Ramos (cell line): ENCODE data around the gene SLC38A10.
"Not testable (repeated sequence)": the region's sequence is repeated elsewhere in the genome, so short reads cannot be mapped to it uniquely, and the experiment has no call there.

Experiments used
- in situ Hi-C: fragments of 300-500 bp; cut with MboI; formaldehyde crosslinking; loops from one replicate; pipeline ENCODE4 v1.14.3; 2022; ENCODE audit warnings: low sequenced_read_pairs; ENCODE audit not compliant: unreplicated experiment

Gene SLC38A10

DNA sequence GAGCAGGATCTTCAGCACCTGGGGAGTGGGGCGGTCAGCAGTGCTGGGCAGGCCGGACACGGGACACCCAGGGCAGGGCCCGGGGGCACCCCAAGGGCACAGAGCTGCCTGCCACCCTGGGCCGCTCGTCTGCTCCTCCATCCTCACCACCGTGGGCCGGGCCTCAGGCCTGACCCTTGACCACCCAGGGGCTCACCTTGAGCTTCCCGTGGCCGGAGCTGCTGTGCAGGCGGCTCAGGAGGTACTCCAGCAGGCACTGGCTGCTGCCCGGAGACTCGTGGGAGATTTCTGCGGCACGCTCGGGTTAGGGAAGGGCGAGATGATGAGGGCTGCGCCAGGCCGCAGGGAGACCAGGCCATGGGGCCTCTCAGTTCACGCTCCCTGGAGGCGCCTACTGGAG lies 58.3 kb downstream of the SLC38A10 start:
- in situ Hi-C loops, result no loop called here

DNA sequence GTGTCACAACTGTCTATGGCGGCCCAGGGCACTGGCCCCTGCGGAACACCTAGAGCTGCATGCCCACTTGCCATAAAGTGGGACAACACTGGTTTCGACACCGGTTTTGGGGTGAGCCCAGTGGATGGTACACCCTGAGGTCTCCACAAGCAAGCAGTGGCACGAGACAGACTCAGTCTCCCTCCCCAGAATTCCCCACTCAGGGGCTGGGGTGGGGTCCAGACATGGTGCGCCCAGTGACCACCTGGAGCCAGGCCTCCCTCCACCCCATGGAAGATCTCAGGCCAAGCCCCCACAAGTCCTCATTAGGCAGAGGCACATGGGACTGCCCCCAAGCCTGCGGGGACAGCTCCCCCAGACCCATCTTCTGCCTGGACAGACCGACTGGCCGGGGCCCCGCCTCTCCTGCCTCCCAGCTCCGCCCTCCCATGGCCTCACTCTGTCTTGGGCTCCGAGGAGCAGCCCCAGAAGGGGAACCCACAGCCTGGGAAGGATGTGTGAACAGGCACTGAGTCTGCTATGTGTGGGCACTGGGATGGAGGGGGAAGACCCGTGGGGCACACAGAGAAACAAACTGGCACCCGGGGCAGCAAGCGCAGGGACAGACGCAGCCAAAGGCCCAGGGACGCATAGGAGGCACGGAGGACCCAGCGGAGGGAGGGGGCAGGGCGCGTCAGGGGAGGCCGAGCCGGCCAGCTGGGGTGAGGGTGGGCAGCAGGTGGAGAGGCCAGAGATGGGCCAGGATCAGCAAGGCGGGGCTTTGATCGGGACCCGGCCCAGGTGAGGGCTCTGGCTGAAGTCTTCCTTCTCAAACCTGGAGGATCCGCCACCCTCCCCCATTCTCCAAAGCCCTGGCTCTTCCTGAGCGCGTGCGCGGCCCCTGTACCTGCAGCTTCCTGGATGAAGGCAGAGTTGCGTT lies 59.0 kb downstream of the SLC38A10 start:
- in situ Hi-C loops, result no loop called here

DNA sequence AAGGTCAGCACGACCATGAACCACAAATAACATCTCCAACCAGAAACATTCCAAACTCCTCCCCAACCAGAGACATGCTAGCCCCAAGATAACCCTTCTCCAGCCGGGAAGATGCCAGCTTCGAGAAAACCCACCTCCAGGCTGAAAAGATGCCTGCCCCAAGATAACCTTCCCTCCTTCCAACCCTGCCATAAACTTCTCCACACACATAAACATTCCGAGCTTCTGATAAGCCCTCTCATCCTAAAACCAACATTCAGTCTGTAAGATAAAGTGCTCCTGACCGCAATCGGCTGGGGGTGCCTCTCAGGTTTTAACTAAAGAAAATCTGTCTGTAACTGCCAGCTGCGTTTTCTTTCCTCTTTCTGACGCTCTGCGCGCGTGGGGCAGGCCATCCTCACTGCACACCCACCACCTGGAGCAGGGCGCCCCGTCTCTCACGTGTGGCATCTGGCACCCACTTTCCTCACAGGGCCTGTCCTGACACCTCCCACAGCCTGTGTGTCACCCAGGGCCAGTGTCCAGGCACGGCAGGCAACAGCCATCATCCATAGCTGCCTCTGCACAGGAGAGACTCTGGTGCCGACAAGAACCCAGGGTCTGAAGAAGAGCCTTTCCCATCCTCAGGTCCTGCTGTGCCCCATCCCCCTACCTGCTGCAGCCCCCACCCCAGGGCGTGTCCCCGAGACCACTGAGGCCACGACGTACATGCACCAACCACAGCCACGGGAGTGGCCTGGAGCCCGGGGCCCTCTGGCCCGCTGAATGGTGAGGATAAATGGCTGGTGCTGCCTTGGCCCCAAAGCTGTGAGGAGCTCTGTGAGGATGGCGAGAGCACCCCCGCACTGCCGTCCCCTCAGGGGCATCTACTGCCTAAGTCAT lies 59.9 kb downstream of the SLC38A10 start:
- in situ Hi-C loops, result no loop called here

DNA sequence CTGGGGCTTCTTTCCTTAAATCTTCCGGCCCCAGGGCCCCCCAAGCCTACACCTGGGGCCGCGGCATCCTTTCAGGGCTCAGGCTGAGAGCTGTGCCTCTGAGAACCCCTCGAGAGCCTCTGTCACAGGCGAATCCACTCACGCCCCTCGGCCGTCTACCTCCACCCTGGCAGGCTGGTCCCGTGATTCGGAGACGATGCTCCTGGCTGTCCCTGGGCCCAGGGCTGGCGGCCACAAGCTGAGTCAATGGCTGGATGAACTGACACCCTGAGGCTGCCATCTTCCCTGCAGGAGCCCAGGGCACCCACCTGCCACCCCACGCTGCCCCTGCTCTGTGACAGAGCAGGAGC lies 60.6 kb downstream of the SLC38A10 start:
- in situ Hi-C loops, result no loop called here

DNA sequence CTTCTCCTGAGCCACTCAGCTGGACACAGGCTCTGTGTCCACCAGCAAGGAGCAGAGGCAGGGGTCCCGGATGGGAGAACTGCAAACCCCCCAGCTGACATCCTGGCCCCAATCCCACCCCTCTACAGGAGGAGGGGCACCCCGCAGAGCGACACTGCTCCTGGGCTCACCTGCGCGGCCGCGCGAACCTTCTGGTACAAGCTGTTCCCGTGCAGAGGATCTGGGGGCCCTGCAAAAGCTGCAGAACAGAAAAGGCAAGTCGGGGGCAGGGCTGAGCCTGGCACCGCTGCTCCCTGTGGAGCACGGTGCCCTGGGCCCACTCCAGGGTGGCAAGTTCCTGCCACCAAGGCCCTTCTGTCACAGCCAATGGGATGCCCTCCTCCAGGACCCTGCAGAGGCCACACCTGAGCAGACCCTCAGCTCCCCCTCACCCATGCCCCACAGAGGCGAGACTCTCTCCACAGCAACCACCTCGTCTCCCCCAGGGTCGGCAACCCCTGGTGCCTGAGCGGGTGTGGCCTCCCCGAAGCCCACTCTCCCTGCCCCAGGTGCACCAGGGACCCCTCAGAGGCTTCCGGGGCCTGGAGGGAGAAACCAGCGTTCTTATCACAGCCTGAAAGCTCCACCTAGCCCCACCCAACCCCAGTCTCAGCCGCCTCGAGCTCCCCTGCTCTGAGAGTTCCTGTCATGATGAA lies 61.1 kb downstream of the SLC38A10 start:
- in situ Hi-C loops, result no loop called here

DNA sequence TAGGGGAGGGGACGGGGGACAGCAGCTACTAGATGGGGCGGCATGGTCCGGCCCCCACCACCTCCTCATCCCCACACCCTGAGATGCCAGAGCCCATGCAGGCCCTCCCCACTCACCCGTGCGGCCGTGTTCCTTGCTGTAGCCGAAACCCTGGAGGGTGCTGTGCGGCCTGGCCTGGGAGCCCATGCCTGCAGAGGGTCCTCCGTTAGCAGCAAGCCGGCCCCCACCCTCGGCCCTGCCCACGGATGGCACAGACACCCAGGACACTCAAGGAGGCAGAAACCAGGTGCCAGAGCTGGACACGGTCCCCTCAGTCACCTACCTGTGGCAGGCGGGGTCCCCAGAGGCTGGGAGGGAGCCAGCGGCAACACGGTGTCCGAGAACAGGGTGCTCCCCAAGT lies 61.8 kb downstream of the SLC38A10 start:
- in situ Hi-C loops, result no loop called here

DNA sequence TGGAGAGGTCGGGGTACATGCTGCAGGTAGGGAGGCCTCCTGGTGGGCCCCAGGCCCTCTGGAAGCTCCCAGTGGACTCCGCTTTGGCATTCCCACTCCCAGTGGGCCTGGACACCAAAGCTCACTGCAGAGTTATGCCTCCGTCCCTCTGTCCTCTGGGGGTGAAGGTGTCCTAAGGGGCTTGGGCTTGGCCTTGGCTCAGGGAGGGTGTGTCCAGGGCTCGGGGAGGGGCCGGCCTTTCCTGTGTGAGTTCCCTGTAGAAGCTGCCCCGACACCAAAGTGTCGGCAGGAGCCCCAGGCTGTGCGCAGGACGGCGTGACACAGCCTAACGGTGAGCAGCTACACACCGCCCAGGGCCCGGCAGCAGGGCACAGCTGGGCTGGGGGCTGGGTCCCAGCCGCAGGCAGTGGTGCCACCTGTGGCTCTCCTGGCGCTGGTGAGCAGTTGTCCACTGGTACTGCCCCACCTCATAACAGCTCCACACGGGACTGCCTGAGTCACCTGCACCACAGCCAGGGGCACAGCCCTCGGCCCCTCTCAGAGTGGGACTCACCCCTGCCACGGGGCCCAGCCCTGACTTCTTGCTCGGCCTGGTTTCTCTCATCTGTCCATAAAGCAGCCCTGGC lies 62.4 kb downstream of the SLC38A10 start:
- in situ Hi-C loops, result no loop called here

DNA sequence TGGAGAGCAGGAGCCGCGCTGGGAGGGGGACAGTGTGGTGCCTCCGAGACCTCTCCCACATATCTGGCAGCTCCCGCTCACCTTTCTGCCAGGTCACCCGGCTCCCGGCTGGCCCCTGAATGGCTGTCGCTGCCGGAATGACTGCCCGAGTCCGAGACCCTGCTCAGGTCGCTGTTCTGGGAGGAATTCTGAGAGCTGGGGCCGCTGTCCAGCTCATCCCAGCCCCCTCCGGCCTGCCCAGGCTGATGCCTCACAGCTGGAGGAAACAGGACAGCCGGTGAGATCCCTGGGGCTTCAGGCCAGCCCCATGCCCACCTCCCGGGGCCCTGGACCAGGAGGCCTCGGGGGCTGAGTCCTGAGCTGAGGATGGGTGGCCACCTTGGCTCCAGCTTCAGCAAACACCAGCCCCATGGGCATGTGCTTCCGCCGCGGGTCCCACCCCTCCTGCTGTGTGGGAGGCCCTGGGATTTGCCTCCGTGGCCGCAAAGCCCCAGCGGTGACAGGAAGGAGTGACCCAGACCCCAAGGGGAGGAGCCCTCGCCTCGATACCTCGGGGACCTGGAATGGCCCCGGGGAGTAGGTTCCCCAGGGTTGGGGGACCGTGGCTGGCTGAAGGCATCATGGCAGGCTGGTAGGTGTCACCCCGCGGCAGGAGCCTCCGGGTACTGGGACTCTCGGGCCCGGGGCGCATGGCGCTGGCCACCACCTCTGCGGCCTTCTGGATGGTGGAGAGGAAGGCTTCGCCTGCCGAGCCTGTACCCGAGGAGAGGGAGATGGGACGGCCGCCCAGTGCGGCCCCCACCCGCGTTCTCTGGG lies 63.1 kb downstream of the SLC38A10 start:
- in situ Hi-C loops, result no loop called here

DNA sequence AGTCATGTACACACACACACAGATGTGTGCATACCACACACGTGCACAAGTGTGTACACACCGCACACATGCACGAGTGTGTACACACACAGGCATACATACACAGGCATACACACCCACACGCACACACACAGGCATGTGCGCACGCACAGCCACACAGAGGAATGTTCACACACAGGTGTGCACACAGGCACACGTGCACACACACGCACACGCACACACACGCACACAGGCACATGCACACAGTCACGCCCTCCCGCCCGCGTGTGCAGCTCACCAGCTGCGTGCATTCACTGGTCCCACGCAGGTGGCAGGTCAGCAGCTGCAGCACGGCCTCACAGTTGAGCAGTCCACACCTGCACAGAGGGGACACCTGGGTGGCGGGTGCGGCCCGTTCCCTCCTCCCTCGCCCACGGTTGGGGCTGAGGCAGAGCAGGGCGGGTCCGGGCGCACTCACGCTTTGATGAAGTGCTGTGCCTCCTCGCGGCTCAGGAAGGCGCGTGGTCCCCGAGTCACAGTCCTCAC lies 63.9 kb downstream of the SLC38A10 start:
- in situ Hi-C loops, result no loop called here

DNA sequence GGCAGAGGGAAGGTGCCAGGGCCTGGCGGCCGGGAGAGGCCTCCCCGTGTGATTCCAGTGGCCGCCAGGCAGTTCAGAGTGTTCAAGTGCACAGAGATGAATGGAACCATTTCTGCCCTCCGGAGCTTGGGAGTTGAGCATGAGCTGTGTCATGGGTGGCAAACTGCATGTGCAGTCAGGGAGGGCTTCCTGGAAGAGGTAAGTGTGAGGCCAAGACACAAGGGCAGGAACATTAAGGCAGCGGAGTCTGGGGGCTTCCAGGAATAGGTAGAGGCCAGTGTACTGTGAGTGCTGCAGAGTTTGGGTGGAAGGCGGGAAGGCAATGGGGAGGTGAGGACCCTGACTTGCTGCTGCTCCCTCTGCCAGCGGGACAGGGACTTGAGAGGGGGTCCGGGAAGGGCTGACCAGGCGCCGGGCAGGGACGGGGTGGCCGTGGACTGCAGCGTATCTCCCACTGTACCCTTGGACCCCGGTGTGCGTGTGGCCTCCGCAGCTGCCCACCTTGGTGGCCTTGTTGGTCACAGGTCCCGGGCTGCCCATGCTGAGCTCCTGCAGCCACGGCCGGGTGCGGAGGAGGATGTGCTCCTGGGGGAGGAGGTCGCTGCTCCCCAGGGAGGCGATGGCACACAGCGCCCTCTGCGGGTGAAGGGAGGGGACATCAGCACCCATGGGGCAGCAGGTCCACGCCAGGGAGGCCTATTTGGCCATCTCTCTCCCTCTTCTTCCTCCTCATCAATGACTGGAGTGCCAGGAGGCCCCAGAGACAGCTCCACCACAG lies 64.9 kb downstream of the SLC38A10 start:
- in situ Hi-C loops, result no loop called here

DNA sequence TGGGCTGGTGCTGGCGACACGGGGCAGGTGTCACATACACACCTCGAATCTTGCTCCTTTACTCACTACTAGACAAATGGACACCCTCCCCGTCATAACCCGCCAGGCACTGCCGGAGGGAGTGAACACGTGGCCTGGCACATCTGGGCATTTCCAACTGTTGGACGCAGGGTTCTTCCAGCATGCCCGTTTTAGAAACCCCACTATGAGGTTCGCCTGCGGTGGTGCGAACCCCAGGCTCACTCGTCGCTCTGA lies 65.5 kb downstream of the SLC38A10 start:
- in situ Hi-C loops, result no loop called here

DNA sequence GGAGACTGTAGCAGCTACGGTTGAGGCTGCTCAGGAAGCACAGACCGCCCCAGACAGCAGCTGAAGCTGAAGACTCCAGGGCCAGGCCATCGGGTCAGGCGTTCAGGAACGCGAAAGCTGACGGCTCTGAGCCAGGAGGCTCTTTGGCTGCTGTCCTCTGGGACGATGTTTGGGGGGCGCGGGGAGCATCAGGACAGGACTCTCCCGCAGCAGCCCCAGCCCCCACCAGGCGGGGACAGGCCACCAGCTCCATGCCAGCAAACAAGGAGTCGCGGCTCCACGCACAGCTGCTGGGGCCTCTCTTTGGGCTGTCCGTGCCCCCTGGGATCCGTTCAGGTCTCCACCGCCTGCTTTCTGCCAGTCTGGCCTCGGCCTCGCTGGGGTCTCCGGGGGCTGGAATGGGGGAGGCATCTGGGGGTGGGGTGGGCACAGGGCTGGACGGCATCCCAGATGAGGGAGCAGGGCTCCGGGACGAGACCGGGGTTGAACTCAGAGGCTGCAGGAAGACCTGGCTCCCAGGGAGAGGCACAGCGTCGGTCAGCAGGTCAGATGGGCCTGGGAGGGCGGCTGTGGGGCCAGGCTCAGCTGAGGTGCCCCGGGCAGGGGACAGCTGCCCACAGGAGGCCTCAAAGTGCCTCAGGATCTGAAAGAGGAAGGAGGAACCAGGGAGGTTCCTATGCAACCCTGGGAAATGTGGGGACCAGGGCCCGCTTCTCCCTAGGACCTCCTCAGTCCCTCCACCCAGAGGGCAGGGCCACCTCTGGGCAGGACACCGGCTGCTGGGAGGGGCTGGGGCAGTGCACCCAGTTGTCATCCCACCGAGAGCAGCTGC lies 66.1 kb downstream of the SLC38A10 start:
- in situ Hi-C loops, result no loop called here

DNA sequence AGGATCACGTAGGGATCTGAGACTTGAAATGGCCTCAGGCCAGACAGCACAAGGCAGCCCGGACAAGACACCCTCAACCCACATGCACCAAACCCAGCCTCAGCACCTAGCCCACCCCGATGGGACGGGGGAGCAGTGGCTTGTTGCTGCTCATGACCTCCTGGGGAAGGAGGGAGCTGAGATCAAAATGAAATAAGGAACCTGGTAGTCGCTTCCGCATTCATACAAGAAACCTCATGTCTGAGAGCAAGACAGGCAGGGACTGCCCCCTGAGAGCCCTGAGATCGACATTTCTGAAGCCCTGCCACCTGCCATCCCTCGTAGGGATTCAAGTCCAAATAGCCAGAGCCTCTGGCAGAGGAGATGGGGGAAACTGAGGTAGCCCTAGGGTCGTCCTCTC lies 66.7 kb downstream of the SLC38A10 start:
- in situ Hi-C loops, result no loop called here

DNA sequence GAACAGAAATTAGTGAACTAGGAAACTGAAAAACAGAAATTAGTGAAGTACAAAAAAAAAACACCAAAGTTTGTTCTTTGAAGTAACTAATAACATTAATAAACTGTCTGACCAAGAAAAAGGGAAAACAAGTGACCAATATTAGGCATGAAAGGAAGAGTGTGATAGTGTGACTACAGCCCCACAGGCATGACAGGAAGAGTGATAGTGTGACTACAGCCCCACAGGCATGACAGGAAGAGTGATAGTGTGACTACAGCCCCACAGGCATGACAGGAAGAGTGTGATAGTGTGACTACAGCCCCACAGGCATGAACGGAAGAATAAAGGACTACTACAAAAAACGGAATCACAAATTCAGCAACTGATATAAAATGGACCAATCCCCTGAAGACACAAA lies 67.5 kb downstream of the SLC38A10 start:
- in situ Hi-C loops, result not testable (repeated sequence)

DNA sequence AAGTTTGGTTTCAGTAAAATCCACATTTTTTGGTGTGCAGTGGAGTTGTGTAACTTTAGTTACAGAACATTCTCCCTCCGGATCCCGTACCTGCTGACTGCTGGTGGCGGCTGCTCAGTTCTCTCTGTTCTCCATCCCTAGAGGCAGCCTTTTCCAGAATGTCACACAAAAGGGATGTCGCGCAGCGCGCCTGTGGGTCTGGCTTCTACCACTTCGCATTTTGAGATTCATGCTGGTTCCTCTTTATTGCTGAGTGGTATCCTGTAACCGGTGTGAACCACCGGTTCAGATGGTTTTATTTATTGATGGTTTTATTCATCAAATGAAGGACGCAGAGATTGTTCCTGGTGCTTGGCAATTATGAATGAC lies 71.4 kb downstream of the SLC38A10 start:
- in situ Hi-C loops, result no loop called here

DNA sequence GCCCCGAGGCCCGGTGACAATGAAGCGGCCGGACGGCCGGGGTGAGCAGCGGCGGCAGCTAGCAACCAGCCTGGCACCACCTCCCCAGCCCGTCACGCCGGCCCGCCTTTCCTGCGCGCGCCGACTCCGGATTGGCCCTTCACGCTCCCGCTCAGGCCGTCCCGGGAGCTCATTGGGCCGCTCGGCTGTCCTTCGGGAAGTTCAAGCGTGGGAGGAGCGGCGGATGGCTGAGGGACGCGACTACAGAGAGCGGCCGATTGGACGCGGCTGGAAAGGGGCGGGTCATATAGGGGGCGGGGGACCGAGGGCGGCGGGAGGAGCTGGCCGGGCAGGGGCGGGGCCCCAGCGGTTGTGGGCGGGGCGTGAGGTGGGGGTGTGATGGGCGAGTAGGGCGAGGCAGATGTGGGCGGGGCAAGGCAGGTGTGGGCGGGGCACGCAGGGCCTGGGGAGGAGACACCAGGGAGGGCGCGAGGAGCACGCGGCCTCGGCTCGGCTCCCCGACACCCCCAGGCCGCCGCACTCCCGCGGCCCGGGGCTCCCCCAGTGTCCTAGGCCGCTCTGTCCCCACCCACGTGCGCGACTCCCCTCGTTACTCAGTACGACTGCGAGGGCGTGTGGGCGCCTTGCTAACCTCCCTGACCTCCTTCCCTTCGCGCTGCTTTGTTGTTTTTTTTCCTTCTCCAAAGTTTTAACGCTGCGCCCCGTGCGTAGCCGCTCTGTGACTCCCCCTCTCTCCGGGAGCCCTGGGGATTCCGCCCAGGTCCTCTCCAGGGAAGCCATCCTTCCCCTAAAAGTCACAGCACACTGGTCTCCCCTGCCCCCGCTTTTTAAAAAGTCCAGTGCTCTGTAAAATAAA lies 72.0 kb downstream of the SLC38A10 start, which contains the start of gene CEP131:
TSS of gene CEP131 (minus strand) at position 60 of the 856 bp plus-strand sequence. CDS start 2,909 bp downstream, outside the sequence.
- in situ Hi-C loops, result no loop called here

DNA sequence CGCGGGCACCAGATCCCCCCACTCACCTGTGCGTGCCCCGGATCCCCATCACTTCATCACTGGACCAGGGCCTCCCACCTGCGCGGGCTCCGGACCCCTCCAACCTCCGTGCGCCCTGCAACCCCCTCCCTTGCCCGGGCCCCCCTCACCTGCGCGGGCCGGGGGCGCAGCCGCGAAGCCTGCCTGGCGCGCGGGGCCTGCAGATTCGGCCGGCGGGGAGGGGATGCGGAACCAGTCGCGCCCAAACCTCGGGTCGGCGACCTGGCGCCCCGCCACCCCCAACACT lies 72.5 kb downstream of the SLC38A10 start:
- in situ Hi-C loops, result no loop called here
